GM18526 (cell line): Measurements from ENCODE around the gene METTL21C.

Experiments used
- POLR2A ChIP-seq: IDR thresholded peaks from 3 replicates; pipeline ENCODE4 v1.6.1; 2011; ENCODE audit not compliant: insufficient read length; ENCODE audit errors: extremely low read depth

Gene METTL21C

DNA sequence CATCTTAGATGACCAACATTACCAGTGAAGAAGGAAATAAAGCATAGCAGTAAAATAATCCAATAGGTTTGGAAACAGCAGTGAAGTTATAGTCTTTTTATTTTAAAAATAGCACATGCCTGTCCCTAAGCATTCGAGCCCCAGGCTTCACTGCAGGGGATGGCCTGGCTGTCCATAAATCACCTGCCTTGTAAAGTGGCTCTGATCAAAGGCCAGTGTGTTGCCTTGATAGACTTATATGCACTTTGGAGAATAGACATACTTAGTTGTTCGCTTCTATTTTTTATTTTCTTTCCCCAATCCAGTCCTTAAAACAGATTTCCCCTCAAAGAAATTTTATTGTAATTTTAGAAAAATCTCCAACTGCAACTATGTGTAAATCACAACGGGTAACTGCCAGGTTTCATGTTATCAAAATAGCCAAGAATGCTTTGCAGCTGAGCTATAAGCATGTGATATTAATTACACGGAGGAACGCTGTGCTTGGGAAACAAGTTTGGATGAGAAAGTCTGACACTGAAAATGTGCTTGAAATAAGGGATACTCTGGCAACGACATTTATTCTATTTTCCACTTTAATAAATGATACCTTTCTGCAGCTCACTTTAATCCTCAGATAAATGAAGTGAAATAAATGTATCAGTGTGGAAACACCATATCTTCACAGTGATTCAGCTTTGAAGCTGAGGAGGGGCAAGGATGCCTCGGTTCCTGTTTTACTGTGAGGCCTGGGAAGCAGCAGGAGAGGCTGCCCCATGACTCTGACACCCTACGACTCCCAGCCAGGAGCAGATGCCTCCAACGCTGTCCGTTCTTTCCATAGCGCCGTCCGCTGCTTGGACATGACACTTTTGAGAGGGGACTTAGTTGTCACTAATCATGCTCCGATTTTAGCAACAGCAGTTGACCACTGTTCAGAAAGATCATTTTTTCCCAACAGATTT, 5.5 kb upstream of the METTL21C start:
- TF ChIP-seq POLR2A = no peak

DNA sequence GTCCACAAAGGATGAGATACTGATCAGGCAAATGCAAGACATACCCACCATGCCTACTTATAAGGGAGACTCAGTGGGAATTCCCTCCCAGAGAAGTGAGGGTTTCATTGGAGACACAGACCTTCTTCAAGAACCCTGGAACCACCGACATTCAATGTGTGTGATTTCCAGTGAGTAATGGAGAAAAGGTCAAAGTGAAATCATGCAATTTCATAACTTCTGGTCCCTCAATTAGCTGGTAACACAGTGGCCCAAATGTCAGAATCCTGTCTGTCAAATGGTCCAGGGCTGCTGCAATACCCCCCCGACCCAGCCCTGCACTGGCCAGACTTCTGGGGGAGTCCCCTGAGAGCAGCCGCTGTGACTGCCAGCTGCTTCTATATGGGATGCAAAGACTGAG, 4.7 kb upstream of the METTL21C start:
- no peak for TF ChIP-seq POLR2A

DNA sequence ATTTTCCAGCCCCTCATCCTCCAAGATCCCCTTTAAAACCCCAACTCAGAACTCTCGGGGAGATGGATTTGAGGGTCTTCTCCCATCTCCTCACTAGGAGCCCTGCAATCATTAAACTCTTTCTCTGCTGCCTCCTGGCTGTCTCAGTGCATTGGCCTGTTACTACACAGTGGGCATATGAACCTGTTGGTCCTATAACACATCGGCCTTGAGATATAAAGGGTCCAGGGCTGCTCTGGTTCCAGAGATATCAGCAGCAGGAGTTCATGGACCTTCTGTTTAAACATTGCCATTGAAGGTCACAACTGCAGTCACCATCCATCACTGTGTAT, 3.8 kb upstream of the METTL21C start:
- TF ChIP-seq POLR2A = no peak

DNA sequence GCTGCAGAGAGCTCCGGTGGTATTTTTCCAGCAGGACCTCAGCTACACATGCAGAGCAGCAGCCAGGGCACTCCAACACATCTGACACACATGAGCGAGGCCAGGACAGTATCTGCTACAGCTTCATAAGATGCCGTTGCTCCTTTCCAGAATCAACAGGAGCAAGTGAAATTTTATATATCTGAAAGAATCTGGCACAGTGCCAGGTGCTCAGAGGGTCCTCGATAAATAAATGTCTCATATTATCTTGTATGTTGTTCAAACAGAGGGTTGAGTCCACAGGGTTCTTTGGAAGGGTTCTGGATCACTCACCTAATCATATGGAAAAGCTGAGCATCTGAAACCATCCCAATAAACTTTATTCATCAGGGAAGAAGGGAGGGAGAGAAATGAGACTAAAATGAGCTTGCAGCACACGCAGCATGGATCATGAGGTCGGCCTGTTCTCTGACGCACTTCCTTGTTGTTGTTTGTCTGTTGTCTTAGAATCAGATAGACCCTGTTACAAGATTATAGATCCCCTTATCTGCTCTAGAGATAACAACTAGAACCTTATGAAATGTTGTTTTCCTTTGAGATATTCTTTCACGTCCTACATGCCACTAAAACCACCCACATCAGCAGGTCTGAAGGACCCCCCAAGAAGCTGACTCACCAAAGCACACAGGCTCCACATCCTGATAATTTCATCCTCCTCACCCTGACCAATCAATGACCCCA, 3.2 kb upstream of the METTL21C start:
- no peak for TF ChIP-seq POLR2A

DNA sequence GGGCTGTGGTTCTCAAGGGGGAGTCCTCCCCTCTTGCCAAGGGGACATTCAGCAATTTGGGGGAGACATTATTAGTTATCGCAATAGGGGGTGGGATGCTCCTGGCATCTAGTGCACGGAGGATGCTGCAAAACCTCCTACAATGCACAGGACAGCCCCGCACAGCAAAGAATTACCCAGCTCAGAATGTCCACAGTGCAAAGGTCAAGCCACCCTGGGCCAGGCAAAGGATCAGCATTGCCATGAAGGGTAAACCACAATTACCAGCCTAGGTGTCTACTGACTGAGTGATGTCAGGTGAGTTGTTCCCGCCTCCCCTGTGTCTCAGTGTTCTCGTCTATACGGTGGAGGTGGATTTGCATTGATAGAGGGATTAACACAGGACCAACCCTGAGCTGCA, 2.4 kb upstream of the METTL21C start:
- TF ChIP-seq POLR2A = no peak

DNA sequence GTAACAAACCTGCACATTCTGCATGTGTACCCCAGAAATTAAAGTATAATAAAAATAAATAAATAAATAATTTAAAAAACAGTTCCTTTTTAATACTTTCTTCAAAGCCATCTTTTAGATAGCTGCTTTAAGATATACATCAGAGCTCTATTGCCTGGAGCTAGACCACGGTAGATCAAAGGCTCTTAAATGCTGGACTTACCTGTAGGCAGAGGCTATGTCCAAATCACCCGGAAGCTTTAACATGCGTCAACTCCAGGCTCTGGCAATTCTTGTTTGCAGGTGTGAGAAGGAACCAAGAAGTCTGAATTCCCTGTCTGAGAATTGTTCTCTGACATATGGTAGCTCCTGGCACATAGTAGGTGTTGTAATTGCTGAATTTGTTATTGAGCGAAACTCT, 1.6 kb upstream of the METTL21C start:
- no peak for TF ChIP-seq POLR2A

DNA sequence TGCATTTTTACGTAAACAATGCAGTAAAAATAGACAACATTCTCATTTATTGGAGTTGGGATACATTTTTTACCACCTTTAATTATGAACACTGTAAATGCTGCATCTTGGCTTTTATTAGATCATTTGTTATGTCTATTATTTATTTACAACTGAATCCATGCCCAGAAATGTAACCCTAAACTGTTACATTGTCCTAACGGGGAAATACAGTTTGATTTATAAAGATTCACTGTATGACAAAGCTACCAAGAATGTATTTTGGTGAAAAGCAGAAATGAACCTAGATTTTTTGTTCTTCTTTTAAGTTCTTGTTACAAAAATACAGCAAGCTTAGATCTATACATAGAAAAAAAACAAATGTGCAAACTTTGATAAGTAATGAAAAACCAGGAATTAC, 1.1 kb downstream of the METTL21C start:
- no peak for TF ChIP-seq POLR2A

DNA sequence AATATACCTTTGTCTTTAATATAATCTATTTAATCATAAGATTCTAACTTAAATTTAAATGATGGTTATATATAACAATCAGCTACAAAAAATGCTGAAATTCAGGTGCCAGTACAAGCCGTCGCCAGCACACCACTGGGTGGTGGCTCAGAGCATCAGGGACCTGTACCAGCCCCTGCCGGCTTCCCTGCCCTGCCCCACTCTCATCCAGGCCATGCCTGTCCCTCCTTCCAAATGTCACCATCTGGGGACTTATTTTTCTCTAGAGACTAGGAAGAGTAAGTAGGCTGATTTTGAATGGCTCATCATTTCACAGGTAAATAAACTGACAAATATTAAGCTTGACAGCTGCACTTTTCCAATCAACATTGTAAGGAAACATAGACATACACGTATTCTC, 1.6 kb downstream of the METTL21C start:
- TF ChIP-seq POLR2A = no peak

DNA sequence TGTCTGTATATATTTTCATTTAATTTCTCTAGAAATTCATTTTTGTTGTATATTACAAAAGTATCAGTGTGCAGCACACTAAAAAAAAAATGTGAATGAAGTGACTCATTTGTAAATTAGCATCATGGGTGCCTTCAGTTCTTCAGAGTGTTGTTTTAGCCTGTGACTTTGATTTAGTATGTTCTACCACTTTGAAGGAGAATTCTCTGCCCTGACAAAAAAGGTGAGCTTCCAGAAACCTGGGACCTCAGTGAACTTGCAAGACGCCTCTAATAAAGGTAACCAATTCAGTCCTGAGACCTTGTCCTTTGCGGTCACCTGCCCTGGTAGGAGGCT, 2.4 kb downstream of the METTL21C start:
- no peak for TF ChIP-seq POLR2A

DNA sequence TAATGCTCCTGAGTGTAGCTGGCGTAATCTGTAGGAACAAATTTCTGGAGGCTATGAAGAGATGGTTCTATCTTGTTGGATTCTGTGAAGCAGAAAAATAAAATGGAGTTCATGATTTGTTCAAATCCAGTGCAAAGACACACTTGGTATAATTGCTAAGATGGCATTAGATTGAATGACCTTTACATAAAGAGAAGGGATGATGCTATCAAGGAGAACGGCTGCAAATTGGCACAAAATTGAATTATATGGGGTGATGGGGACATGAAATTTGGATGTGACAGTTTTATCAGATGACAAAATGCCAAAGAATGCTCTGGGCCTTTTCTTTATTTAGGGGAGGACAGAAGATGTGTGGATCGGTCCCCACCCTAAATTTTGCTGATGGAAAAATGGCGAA, 4.0 kb downstream of the METTL21C start:
- no peak for TF ChIP-seq POLR2A

DNA sequence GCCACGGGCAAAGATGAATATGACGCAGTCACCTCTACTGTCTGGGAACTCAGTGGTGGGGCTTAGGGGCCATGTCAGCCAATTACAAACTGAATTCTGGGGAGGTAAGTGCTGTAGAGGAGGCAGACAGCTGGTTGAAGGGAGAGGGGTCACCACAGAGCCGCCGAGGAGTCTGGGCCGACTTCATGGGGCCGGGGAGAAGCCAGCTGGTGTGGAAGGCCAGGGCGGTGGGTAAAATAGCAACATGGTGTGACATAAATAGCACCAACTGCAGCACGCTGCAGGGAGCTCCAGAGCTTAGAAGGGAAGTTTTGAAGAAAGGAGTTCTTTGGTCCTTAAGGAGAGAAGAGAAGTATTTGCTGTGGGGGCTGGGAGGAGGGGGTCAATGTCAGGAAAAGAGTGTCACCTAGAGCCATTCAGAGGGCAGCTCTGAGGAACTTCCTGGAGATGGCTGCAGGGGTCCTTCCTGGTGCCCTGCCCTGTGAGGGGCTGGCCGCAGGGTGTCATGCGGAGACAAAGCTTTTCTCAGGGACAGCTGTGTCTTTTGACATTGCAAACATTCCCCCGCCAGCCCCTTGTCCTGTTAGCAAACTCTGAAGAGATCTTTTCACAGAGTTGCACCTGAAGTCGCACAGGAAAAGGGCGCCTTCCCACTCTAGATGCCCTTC, 6.4 kb downstream of the METTL21C start:
- no peak for TF ChIP-seq POLR2A

DNA sequence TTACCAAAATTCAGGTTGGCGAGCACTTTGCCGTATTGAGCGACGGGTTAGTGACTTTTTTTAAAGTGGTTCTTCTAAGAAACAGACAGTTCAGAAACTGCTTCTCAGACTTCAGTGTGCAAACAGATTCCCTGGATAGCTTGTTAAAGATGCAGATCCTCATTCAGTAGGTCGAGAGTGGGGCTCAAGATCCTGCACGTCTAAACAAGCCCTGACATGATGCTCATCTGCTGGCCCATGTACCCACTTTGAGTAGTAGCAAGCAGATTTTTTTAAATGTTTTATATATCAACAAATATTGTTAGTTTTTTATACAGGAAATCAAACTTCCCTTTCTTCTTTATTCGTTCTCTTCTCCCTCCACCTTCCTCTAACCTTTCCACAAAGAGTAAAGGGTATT, 7.3 kb downstream of the METTL21C start:
- no peak for TF ChIP-seq POLR2A

DNA sequence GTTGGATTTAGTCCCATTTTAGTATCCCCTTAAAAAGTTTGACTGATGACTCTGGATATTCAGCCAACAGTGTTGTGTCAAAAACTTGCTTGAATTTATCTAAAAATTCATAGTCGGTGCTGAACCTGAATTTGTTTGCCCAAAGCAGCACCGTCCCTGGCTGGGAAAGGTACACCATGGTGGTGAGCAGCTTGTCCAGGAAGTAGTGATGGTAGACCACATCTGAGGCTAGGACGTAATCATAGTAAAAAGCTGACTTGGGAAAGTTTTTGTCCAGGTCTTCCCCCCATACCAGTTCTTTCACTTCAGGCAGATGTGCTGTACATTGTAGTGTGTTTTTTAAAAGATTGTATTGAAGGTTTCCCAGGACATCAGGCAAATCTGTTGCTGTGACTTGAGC, 8.8 kb downstream of the METTL21C start:
- no peak for TF ChIP-seq POLR2A

DNA sequence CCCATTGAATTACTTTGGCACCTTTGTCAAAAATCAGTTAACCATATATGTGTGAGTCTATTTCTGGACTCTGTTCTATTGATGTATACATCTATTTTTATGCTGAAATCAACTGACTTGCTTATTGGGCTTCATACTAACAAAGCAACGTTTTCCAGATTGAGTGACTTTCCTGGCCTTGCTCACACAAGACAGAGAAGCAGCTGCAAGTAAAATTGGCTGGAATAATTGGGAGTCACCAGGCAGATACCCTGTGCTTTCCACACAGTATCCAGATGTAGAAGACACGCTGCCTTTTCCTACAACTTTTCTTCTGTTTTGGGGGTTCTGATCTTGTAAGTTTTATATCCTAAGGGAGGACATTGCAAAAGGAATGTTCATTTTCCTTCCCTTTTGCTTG, 11.2 kb downstream of the METTL21C start:
- no peak for TF ChIP-seq POLR2A

DNA sequence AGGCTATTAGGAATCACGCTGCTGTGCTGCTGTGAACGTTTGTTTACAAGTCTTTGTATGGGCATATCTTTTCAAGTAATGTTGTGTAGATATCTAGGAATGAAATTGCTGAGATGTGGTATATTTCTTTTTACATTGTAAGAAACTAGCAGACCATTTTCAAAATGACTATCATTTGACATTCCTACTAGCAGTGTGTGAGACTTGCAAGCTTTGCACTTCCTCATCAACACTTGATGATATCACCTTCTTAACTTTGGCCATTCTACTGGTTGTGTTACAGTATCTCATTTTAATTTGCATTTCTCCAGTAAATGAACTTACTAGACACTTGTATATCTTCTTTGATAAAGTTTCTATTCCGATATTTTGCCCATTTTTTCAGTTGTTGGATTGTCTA, 12.1 kb downstream of the METTL21C start:
- TF ChIP-seq POLR2A = no peak

DNA sequence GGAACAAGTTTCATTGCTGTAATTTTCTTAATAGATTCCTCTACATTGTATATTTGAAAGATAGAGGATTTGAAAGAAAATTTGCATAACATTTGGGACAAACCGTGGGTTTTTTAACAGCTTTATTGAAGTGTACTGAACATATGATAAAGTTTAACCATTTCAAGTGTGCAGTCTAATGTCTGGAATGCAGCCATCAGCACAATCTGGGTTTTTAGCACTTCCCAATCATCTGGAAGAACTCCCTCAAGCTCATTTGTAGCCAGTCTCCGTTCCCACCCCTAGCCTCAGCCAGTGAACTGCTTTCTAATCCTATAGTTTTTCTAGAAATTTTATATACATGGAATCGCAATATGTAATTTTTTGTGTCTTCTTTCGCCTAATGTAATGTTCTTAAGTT, 12.6 kb downstream of the METTL21C start:
- TF ChIP-seq POLR2A = no peak

DNA sequence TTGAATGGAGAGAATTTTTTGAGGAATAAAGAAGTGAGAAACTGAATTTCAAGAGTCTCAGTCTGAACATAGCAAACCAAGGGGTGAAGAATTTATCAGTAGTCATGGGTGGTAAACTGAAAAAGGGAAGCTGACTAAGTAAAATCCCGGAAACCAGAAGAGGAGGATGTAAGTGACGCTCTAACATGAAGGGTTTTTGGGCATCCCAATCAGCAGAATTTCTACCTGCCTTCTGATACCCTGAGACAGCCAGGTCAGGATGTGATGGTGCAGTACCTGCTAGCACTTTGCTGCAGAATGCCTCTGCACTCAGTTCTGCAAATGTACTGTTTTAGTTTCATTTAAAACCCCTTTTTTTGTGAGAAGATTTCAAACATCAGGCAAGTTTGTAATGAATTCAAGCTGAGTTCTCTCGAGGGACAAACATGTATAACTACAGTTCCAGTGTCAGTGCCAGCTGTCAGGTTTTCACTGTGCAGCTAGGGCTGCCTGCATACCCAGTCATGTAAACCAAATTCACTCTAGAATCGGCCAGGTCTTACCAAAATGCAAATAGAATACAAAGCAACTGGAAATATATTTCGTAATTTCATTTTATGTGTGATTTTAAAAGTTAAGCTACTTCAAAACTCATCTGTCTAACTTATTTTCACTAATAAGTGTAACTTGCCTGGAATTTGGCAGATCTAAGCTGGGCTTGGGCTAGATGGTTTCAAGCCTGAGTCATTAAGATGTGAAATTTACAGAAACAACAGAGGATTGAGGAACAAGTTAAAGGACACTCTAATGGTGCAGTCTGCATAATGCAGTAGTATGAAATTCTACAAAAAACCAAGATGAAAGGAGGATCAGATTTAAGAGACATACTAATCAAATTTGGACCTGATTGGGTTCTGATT, 13.8 kb downstream of the METTL21C start:
- TF ChIP-seq POLR2A = no peak
